Retinal pigment epithelial cell (primary cell): ENCODE results near the gene TNPO1.
"Not testable (repeated sequence)": the region's sequence is repeated elsewhere in the genome, so short reads cannot be mapped to it uniquely, and the experiment has no call there.

Experiments used
- DNase-seq: peaks from one replicate; pipeline ENCODE4 v3.0.0-alpha.2; 2010; ENCODE audit warnings: low read depth
- H3K4me3 ChIP-seq: 2 replicates; pipeline ENCODE4 v1.5.1; 2011; ENCODE audit warnings: mild to moderate bottlenecking, low read length, control low read depth, moderate library complexity
- TF ChIP-seq, protein P1 (sequence below): conservative IDR thresholded peaks from 2 replicates; pipeline ENCODE4 v1.5.1; 2011; ENCODE audit warnings: low read depth, low read length, control low read depth, inconsistent platforms

Gene TNPO1

GRCh38 chr5:72921886-72922285, 105.4 kb downstream of the TNPO1 start:
- TF ChIP-seq, protein P1, sequence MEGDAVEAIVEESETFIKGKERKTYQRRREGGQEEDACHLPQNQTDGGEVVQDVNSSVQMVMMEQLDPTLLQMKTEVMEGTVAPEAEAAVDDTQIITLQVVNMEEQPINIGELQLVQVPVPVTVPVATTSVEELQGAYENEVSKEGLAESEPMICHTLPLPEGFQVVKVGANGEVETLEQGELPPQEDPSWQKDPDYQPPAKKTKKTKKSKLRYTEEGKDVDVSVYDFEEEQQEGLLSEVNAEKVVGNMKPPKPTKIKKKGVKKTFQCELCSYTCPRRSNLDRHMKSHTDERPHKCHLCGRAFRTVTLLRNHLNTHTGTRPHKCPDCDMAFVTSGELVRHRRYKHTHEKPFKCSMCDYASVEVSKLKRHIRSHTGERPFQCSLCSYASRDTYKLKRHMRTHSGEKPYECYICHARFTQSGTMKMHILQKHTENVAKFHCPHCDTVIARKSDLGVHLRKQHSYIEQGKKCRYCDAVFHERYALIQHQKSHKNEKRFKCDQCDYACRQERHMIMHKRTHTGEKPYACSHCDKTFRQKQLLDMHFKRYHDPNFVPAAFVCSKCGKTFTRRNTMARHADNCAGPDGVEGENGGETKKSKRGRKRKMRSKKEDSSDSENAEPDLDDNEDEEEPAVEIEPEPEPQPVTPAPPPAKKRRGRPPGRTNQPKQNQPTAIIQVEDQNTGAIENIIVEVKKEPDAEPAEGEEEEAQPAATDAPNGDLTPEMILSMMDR: no peak
- H3K4me3 ChIP-seq: no peak overlapping the region
- DNase-seq: no peak

DNA sequence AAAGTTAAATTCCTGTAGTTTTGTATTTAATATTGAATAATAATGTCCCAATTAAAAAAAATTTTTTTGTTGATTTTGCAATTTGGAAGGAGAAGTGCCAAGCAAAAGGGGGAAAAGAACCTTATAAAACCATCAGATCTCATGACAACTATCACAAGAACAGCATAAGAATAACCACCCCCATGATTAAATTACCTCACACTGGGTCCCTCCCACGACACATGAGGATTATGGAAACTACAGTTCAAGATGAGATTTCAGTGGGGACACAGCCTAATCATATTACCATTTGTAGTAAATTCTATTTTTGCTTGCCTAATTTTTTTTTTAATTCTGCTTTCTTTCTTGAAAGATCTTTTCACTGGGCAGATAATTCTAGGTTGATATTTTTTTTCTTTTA, 106.0 kb downstream of the TNPO1 start:
- H3K4me3 ChIP-seq: no peak overlapping the region
- TF ChIP-seq, protein P1: no peak
- no peak for DNase-seq

DNA sequence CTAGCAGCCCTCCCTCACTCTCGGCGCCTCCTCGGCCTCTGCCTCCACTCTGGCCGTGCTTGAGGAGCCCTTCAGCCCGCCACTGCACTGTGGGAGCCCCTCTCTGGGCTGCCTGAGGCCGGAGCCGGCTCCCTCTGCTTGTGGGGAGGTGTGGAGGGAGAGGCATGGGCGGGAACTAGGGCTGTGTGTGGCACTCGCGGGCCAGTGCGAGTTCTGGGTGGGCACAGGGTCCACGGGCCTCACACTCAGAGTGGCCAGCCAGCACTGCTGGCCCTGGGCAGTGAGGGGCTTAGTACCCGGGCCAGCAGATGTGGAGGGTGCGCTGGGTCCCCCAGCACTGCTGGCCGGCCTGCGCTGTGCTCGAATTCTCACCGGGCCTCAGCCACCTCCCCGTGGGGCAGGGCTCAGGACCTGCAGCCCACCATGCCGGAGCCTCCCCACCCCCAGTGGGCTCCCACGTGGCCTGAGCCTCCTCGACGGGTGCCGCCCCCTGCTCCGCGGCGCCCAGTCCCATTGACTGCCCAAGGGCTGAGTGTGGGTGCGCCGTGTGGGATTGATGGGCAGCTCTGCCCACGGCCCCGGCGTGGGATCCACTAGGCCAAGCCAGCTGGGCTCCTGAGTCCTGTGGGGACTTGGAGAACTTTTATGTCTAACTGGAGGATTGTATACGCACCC, 109.0 kb downstream of the TNPO1 start:
- no peak overlapping the region for H3K4me3 ChIP-seq
- TF ChIP-seq, protein P1: no peak
- no peak for DNase-seq

DNA sequence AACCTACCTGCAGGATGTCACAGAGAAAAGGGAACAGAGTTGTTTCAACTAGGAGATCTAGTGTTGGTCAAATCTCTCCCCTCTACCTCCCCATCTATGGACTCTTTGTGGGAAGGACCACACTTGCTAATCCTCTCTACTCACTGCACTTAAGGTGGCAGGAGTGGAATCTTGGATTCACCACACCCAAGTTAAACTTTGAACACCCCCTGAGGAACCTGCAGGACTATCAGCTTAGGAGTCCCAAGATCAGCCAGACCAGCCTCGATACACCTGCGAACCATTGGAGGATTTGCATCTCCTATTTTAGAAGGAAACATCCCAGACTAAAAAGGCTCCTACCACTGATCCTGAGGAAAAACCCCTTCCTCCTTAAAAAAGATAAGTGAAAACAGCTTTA, 116.2 kb downstream of the TNPO1 start:
- H3K4me3 ChIP-seq, DNase-seq: not testable (repeated sequence)

DNA sequence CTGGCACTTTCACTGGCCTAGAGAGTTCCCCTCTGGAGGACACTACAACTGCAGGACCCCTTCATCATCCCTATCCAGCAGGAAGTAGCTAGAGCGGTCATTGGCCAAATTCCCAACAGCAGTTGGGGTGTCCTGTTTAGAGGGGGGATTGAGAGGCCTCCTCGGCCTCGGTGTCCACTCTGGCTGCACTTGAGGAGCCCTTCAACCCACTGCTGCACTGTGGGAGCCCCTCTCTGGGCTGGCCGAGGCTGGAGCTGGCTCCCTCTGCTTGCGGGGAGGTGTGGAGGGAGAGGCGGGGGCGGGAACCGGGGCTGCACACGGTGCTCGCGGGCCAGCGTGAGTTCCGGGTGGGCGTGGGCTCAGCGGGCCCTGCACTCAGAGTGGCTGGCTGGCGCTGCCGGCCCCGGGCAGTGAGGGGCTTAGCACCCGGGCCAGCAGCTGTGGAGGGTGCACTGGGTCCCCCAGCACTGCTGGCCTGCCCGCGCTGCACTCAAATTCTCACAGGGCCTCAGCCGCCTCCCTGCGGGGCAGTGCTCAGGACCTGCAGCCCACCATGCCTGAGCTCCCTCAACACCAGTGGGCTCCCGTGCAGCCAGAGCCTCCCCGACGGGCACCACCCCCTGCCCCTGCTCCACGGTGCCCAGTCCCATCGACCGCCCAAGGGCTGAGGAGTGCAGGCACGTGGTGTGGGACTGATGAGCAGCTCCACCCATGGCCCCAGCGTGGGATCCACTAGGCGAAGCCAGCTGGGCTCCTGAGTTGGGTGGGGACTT, 118.7 kb downstream of the TNPO1 start:
- not testable (repeated sequence) for DNase-seq, H3K4me3 ChIP-seq

GRCh38 chr5:72936893-72937292, 120.4 kb downstream of the TNPO1 start:
- DNase-seq: no peak
- no peak overlapping the region for H3K4me3 ChIP-seq
- TF ChIP-seq, protein P1: no peak

DNA sequence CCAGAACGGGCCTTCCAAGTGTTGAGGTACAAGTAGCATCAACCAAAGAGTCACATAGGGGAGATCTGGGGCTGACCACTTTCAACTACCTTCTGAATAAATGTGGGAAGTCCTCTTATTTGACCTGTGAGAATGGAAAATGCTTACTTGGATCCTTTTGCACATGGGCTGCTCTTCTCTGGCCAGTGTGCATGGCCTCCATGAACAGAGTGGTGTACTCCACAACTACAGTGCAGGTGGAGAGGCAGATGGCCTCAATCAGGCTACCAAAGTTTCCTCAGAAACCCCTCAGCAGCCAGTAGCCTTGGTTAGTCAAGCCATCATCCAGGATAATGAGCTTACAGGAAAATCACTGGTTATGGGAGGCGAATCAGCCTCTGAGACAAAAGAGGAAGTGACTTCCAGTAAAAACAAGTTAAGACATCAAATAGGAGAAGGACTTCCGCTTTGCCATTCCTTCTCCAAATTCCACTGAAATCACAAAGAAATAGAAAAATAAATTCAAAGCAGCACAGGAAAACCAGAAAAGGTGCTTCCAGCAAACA, 121.1 kb downstream of the TNPO1 start:
- no peak overlapping the region for H3K4me3 ChIP-seq
- DNase-seq: no peak
- TF ChIP-seq, protein P1: no peak

DNA sequence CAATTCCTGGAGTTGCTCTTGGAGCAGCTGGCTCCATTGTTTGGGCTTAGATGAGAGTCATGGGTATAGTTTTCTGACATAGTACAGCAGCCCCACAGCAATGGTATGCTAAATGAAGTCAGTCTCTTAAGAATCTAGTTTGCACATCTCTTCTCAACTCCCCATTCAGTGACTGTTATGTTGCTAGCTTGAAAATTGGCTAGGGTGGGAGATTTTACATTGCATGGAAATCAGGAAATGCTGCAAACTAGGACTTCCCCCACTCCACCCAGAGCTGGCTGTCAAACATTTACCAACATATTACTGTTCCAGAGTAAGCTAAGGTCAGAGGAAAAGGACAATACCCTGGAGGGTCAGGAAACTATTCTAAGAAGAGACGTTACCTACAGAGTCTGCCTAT, 121.7 kb downstream of the TNPO1 start:
- H3K4me3 ChIP-seq: no peak overlapping the region
- DNase-seq: no peak
- TF ChIP-seq, protein P1: no peak
